Keratinocyte (primary cell): Measurements from ENCODE around the gene RBM26. TPM values are rescaled to one million over a fixed set of nuclear protein-coding genes. Genes with fewer than 3 reads are reported as not detected.

Source experiments
- DNase-seq: peaks from one replicate; pipeline ENCODE4 v3.0.0-alpha.2; 2011; ENCODE audit warnings: low read depth, missing footprints, low spot score
- FAIRE-seq: peaks from 2 replicates; lab custom pipeline; 2011; peaks lifted over from hg19 to GRCh38; lab: Jason Lieb, UNC
- H2AFZ ChIP-seq: 2 replicates; pipeline ENCODE4 v1.6.0; 2012; ENCODE audit warnings: low read length, control low read depth, inconsistent platforms; ENCODE audit not compliant: control insufficient read depth
- H3K27ac ChIP-seq: 2 replicates; pipeline ENCODE4 v1.5.1; 2011; ENCODE audit warnings: low read length; ENCODE audit not compliant: control insufficient read depth, insufficient read depth
- H3K27me3 ChIP-seq: 3 replicates; pipeline ENCODE4 v1.6.0; 2011; ENCODE audit warnings: low read length; ENCODE audit not compliant: control insufficient read depth, insufficient read depth; ENCODE audit errors: extremely low read depth
- H3K36me3 ChIP-seq, 2 experiments: 2 replicates in 1 of 2; 3 replicates in 1 of 2; pipeline ENCODE4 v1.5.1; 2011; ENCODE audit warnings: low read length in 2 of 2, mild to moderate bottlenecking in 1 of 2; ENCODE audit not compliant: control insufficient read depth in 2 of 2, insufficient read depth in 2 of 2; ENCODE audit errors: extremely low read depth in 1 of 2
- H3K4me1 ChIP-seq: 3 replicates; pipeline ENCODE4 v1.5.1; 2011; ENCODE audit warnings: low read length; ENCODE audit not compliant: control insufficient read depth, insufficient read depth; ENCODE audit errors: extremely low read depth
- H3K4me2 ChIP-seq: 3 replicates; pipeline ENCODE4 v1.6.0; 2011; ENCODE audit warnings: low read depth, low read length; ENCODE audit not compliant: control insufficient read depth, insufficient read depth; ENCODE audit errors: extremely low read depth
- H3K4me3 ChIP-seq, 3 experiments: fragments of 200-600 bp in 1 of 3; sonication (generic) in 1 of 3; 2 replicates in 2 of 3; 3 replicates in 1 of 3; pipeline ENCODE4 v1.5.1; 2011 to 2016; ENCODE audit warnings: low read length in 3 of 3, mild to moderate bottlenecking in 3 of 3, control low read depth in 2 of 3, inconsistent platforms in 1 of 3, low read depth in 1 of 3, mixed read lengths in 1 of 3, mixed run types in 1 of 3, moderate library complexity in 1 of 3; ENCODE audit not compliant: control insufficient read depth in 2 of 3, insufficient read depth in 2 of 3; ENCODE audit errors: extremely low read depth in 1 of 3
- H3K79me2 ChIP-seq: 2 replicates; pipeline ENCODE4 v1.6.0; 2012; ENCODE audit warnings: low read length; ENCODE audit not compliant: control insufficient read depth, insufficient read depth
- H3K9ac ChIP-seq: 3 replicates; pipeline ENCODE4 v1.6.0; 2011; ENCODE audit warnings: low read length; ENCODE audit not compliant: control insufficient read depth, insufficient read depth; ENCODE audit errors: extremely low read depth
- H3K9me1 ChIP-seq: 3 replicates; pipeline ENCODE4 v1.6.0; 2011; ENCODE audit warnings: low read length; ENCODE audit not compliant: control insufficient read depth, insufficient read depth; ENCODE audit errors: extremely low read depth
- H3K9me3 ChIP-seq: 2 replicates; pipeline ENCODE4 v1.5.1; 2012; ENCODE audit warnings: low read depth, low read length; ENCODE audit not compliant: control insufficient read depth
- H4K20me1 ChIP-seq: 3 replicates; pipeline ENCODE4 v1.6.0; 2011; ENCODE audit warnings: low read length; ENCODE audit not compliant: control insufficient read depth, insufficient read depth; ENCODE audit errors: extremely low read depth
- CTCF ChIP-seq, 3 experiments: IDR thresholded peaks in 1 of 3; conservative IDR thresholded peaks in 1 of 3; optimal IDR thresholded peaks in 1 of 3; 2 replicates in 2 of 3; 3 replicates in 1 of 3; pipeline versions ENCODE3 to v1.5.1; 2011; ENCODE audit warnings: low read length in 3 of 3, mild to moderate bottlenecking in 3 of 3, moderate library complexity in 2 of 3, control low read depth in 1 of 3, inconsistent platforms in 1 of 3; ENCODE audit not compliant: insufficient read depth in 2 of 3; ENCODE audit errors: extremely low read depth in 1 of 3
- EZH2 ChIP-seq: IDR thresholded peaks from one replicate; pipeline ENCODE4 v1.6.1; 2012; ENCODE audit warnings: inconsistent platforms, mild to moderate bottlenecking, low read length, moderate library complexity
- dilution Hi-C: fragments of 300-500 bp; cut with MboI; formaldehyde crosslinking; loops from one replicate; pipeline ENCODE4 v1.7.0; 2020; ENCODE audit warnings: low sequenced_read_pairs; ENCODE audit not compliant: extremely low pct_ligation_motif_present
- polyA minus RNA-seq, 3 experiments: library from RNA; depleted of rRNA, polyadenylated mRNA; stranded (reverse); fragments of >200 nt; gene quantifications; 1 replicate in 1 of 3; 2 replicates in 1 of 3; 3 replicates in 1 of 3; pipeline ENCODE4 v1.2.3, GENCODE V29; 2011
- polyA plus RNA-seq, 5 experiments: library from polyadenylated mRNA; depleted of rRNA in 3 of 5; stranded (reverse) in 3 of 5; stranded (forward) in 1 of 5; unstranded in 1 of 5; fragments of >200 nt; gene quantifications; 1 replicate in 1 of 5; 2 replicates in 3 of 5; 3 replicates in 1 of 5; pipeline versions ENCODE4 v1.2.1 to v1.2.3, GENCODE V29; 2011 to 2012; ENCODE audit warnings: missing spikeins in 2 of 5, low read depth in 1 of 5, low replicate concordance in 1 of 5

The RBM26 gene, protein sequence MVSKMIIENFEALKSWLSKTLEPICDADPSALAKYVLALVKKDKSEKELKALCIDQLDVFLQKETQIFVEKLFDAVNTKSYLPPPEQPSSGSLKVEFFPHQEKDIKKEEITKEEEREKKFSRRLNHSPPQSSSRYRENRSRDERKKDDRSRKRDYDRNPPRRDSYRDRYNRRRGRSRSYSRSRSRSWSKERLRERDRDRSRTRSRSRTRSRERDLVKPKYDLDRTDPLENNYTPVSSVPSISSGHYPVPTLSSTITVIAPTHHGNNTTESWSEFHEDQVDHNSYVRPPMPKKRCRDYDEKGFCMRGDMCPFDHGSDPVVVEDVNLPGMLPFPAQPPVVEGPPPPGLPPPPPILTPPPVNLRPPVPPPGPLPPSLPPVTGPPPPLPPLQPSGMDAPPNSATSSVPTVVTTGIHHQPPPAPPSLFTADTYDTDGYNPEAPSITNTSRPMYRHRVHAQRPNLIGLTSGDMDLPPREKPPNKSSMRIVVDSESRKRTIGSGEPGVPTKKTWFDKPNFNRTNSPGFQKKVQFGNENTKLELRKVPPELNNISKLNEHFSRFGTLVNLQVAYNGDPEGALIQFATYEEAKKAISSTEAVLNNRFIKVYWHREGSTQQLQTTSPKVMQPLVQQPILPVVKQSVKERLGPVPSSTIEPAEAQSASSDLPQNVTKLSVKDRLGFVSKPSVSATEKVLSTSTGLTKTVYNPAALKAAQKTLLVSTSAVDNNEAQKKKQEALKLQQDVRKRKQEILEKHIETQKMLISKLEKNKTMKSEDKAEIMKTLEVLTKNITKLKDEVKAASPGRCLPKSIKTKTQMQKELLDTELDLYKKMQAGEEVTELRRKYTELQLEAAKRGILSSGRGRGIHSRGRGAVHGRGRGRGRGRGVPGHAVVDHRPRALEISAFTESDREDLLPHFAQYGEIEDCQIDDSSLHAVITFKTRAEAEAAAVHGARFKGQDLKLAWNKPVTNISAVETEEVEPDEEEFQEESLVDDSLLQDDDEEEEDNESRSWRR
- polyA plus RNA-seq (15.0 to 28.4 TPM (median 19.6 TPM) in 3 replicates), polyA minus RNA-seq (9.1 to 23.9 TPM (median 11.4 TPM) in 3 replicates)
- polyA plus RNA-seq (2011; ENCODE audit: low read depth), result 18.0 TPM
- 8.5 and 14.0 TPM in 2 replicates for polyA plus RNA-seq (2011; cell fraction: cytosol; rRNA removed)
- 46.8 and 66.8 TPM in 2 replicates for polyA plus RNA-seq (2011; cell fraction: nucleus; rRNA removed)
- 14.4 and 20.0 TPM in 2 replicates for polyA plus RNA-seq (2012; ENCODE audit: low replicate concordance)
- 8.4 TPM for polyA minus RNA-seq (2011; cell fraction: cytosol; rRNA and poly(A)+ RNA removed)
- 23.6 and 42.4 TPM in 2 replicates for polyA minus RNA-seq (2011; cell fraction: nucleus; rRNA and poly(A)+ RNA removed)

DNA sequence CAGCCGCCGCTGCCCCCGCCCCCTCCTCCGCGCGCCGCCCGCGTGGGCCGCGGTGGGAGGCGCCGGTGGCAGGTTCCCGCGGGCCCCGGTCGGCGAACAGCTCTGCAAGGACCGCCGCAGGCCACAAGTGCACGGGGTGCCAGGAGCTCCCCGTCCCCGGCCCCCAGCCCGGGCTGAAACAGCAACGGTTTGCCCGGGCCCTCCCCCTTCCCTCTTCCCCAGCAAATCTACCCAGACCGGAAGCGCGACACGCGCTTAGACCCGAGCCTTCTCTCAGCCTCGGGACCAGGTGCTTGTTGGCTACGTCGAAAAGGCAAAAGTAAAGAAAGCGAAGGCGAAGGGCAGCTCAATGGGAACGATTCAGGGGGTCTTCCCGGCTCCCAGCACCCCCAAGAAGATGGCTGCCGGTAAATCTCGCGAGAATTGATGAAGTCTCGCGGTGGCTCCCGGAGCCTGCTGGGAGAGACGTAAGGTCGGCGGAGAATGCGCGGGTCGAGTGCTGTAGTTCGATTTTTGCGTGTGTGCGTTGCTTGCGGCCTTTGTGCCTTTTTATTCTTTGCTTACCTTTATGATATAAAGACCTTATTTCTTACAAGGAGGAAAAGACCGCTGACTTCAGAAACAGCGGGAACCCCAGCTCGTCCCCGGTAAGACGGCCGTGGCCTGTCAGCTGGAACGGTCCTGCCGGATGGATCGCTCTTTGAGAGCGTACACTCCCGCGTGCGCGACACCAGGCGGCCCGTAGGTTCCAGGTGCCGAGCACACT, at the start of gene RBM26:
Gene RBM26 (minus strand): TSS at position 425 of the 766 bp plus-strand sequence. CDS start 481 bp downstream, outside the sequence.
- Histone ChIP-seq H3K4me1 (peaks cover 28% of the 10 kb centered on the region), H3K4me2 (peak within 1 kb of the TSS; percentile 86), H4K20me1 (no peaks in the 10 kb centered on the region), H3K4me3 (peak within 1 kb of the TSS; percentile 88 to 94 (median 92)), H3K9me3 (no peaks in the 10 kb centered on the region), H3K27ac (peak within 1 kb of the TSS; percentile 95), H3K36me3 (no peaks in the 10 kb centered on the region), H3K9ac (peak within 1 kb of the TSS; percentile 95), H3K9me1 (no peaks in the 10 kb centered on the region), H2AFZ (peak within 1 kb of the TSS; percentile 97), H3K27me3 (no peaks in the 10 kb centered on the region), H3K79me2 (peaks cover 62% of the 10 kb centered on the region)
- peak; percentile 55 for FAIRE-seq
- dilution Hi-C loops, result no loop called here
- peak; percentile 71 for DNase-seq
- TF ChIP-seq CTCF (optimal IDR thresholded peaks at IDR 0.05 in 1 of 3, IDR thresholded peaks at IDR 0.05 in 1 of 3, conservative IDR thresholded peaks at IDR 0.05 in 1 of 3; ENCODE audit: extremely low read depth in 1 of 3, insufficient read depth in 2 of 3, low read length in 3 of 3) (peak in 1 of 3 experiments; percentile 28), EZH2 (no peak)

DNA sequence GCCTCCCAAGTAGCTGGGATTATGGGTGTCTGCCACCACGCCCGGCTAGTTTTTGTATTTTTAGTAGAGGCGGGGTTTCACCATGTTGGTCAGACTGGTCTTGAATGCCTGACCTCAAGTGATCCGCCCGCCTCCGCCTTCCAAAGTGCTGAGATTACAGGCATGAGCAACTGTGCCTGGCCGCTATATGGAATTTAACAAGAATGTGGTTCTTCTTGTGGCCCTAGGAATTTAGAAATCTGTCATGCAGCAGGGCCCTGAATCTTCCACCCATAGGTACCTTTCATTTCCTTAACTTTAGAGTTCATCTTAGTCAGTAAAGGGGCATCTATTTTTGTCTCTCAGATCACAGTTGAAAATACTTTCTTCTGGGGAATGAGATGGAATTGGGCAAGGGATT, 49.3 kb upstream of the RBM26 start:
- no peak overlapping the region for H2AFZ ChIP-seq
- H3K4me2 ChIP-seq, result no peak overlapping the region
- no peak for DNase-seq
- no peak for FAIRE-seq
- no peaks in the 10 kb centered on the region for H3K9me3 ChIP-seq
- H3K9me1 ChIP-seq, result peaks cover 2% of the 10 kb centered on the region
- H3K27me3 ChIP-seq, result no peaks in the 10 kb centered on the region
- TF ChIP-seq EZH2 (no peak), CTCF (optimal IDR thresholded peaks at IDR 0.05 in 1 of 3, IDR thresholded peaks at IDR 0.05 in 1 of 3, conservative IDR thresholded peaks at IDR 0.05 in 1 of 3; ENCODE audit: extremely low read depth in 1 of 3, insufficient read depth in 2 of 3, low read length in 3 of 3) (no peak)
- H3K36me3 ChIP-seq, result no peaks in the 10 kb centered on the region
- peaks cover 21% of the 10 kb centered on the region for H3K4me1 ChIP-seq
- no peaks in the 10 kb centered on the region for H3K79me2 ChIP-seq
- H4K20me1 ChIP-seq, result no peaks in the 10 kb centered on the region
- no peak overlapping the region for H3K9ac ChIP-seq
- H3K27ac ChIP-seq, result no peak overlapping the region
- dilution Hi-C loops, result no loop called here
- no peak overlapping the region for H3K4me3 ChIP-seq
